Measurements from ENCODE around the gene APAF1.

DNA sequence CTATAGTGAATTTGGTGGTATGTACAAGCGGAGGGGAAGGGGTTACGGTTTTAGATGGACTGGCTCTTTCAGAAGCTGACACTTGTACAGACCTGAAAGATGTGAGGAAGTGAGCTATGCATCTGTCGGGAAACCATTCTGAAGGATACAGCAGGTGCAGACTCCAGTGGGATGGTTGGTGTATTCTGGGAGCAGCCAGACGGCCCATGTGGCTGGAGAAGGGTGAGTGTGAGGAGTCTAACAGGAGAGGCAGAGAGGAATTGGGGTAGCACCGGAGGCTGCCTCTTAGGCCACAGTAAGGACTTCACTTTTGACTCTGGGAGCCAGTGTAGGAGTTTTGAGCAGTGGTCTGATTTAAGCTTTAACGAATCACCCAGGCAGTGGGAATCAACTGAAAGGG, 90.7 kb downstream of the APAF1 start:
- TF ChIP-seq, protein P1, sequence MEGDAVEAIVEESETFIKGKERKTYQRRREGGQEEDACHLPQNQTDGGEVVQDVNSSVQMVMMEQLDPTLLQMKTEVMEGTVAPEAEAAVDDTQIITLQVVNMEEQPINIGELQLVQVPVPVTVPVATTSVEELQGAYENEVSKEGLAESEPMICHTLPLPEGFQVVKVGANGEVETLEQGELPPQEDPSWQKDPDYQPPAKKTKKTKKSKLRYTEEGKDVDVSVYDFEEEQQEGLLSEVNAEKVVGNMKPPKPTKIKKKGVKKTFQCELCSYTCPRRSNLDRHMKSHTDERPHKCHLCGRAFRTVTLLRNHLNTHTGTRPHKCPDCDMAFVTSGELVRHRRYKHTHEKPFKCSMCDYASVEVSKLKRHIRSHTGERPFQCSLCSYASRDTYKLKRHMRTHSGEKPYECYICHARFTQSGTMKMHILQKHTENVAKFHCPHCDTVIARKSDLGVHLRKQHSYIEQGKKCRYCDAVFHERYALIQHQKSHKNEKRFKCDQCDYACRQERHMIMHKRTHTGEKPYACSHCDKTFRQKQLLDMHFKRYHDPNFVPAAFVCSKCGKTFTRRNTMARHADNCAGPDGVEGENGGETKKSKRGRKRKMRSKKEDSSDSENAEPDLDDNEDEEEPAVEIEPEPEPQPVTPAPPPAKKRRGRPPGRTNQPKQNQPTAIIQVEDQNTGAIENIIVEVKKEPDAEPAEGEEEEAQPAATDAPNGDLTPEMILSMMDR (IDR thresholded peaks at IDR 0.05; ENCODE audit: borderline replicate concordance, extremely low read depth, low read length, poor library complexity, severe bottlenecking) = no peak
- TF ChIP-seq EZH2 (IDR thresholded peaks at IDR 0.05; ENCODE audit: borderline replicate concordance, low read depth, low read length, severe bottlenecking) = no peak
